Nephron progenitor cell (in vitro differentiated cells): ENCODE results near the gene RCOR1.

Source experiments
- DNase-seq: peaks from one replicate; pipeline ENCODE4 v3.0.0; 2021
- H3K27ac Mint-ChIP-seq: 2 replicates; pipeline ENCODE4 v1.8.0; 2021; ENCODE audit warnings: mild to moderate bottlenecking, moderate library complexity, mixed read lengths
- H3K27me3 Mint-ChIP-seq: 2 replicates; pipeline ENCODE4 v1.8.0; 2021; ENCODE audit warnings: mild to moderate bottlenecking, low read depth, mixed read lengths; ENCODE audit not compliant: poor library complexity
- H3K36me3 Mint-ChIP-seq: 2 replicates; pipeline ENCODE4 v1.8.0; 2021; ENCODE audit warnings: low read depth, mixed read lengths
- H3K4me1 Mint-ChIP-seq: 2 replicates; pipeline ENCODE4 v1.8.0; 2021; ENCODE audit warnings: mixed read lengths
- H3K4me3 Mint-ChIP-seq: 2 replicates; pipeline ENCODE4 v1.8.0; 2021; ENCODE audit warnings: mild to moderate bottlenecking, moderate library complexity, mixed read lengths
- H3K9me3 Mint-ChIP-seq: 2 replicates; pipeline ENCODE4 v1.8.0; 2021; ENCODE audit warnings: mild to moderate bottlenecking, moderate library complexity, mixed read lengths
- TF ChIP-seq, protein P1 (sequence below): fragments of 200-600 bp; sonication (generic); IDR thresholded peaks from 2 replicates; pipeline ENCODE4 v1.5.0; 2021; ENCODE audit warnings: antibody characterized with exemption

Gene RCOR1

GRCh38 chr14:102620413-102620812 lies 28.0 kb downstream of the RCOR1 start:
- no peak overlapping the region for H3K27ac Mint-ChIP-seq
- no peaks in the 10 kb centered on the region for H3K27me3 Mint-ChIP-seq
- no peaks in the 10 kb centered on the region for H3K9me3 Mint-ChIP-seq
- H3K36me3 Mint-ChIP-seq: peaks cover 34% of the 10 kb centered on the region
- TF ChIP-seq, protein P1, sequence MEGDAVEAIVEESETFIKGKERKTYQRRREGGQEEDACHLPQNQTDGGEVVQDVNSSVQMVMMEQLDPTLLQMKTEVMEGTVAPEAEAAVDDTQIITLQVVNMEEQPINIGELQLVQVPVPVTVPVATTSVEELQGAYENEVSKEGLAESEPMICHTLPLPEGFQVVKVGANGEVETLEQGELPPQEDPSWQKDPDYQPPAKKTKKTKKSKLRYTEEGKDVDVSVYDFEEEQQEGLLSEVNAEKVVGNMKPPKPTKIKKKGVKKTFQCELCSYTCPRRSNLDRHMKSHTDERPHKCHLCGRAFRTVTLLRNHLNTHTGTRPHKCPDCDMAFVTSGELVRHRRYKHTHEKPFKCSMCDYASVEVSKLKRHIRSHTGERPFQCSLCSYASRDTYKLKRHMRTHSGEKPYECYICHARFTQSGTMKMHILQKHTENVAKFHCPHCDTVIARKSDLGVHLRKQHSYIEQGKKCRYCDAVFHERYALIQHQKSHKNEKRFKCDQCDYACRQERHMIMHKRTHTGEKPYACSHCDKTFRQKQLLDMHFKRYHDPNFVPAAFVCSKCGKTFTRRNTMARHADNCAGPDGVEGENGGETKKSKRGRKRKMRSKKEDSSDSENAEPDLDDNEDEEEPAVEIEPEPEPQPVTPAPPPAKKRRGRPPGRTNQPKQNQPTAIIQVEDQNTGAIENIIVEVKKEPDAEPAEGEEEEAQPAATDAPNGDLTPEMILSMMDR: no peak
- H3K4me1 Mint-ChIP-seq: peaks cover 22% of the 10 kb centered on the region
- no peak overlapping the region for H3K4me3 Mint-ChIP-seq
- no peak for DNase-seq

DNA sequence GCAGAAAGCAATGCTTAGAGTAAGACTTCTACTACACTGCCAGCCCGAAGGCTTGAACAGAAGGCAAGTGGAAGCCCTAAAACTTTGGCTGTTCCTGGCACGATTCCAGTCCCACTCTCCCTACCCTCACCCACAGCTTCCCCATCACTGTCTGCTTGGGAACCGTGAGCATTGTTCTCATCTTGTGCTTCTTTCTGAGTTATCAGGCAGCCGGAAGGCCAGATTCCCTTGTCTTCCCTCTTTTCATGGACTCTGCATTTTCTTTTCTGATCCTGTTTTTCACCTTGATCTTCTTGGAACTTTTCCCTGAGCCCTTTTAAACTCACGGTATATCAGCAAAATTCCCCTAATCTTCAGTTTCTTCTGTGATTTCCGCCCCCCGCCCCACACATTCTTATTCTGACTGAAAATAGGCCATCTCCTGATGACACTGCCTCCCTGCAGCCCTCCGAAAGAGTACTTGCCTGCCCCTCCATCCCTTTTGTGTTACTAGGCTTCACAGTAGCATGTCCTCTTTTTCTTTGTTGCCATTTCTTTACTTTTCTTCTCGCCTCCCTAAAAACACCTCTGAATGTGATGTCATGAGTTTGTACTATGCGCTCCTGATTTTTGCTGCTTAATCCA lies 29.9 kb downstream of the RCOR1 start:
- Mint-ChIP-seq H3K27me3 (no peaks in the 10 kb centered on the region), H3K9me3 (no peaks in the 10 kb centered on the region), H3K4me1 (peaks cover 38% of the 10 kb centered on the region), H3K4me3 (no peak overlapping the region), H3K36me3 (peaks cover 22% of the 10 kb centered on the region), H3K27ac (peak overlapping the region; percentile 82)
- TF ChIP-seq, protein P1: no peak
- DNase-seq: no peak

- no peak overlapping the region for H3K27ac Mint-ChIP-seq
- H3K4me3 Mint-ChIP-seq: no peak overlapping the region
- H3K9me3 Mint-ChIP-seq: peaks cover 3% of the 10 kb centered on the region
- no peaks in the 10 kb centered on the region for H3K27me3 Mint-ChIP-seq
- no peak for DNase-seq
- peaks cover 27% of the 10 kb centered on the region for H3K36me3 Mint-ChIP-seq
- peaks cover 47% of the 10 kb centered on the region for H3K4me1 Mint-ChIP-seq
- TF ChIP-seq, protein P1: no peak
Observed at GRCh38 chr14:102624666-102625065, 32.2 kb downstream of the RCOR1 start.

DNA sequence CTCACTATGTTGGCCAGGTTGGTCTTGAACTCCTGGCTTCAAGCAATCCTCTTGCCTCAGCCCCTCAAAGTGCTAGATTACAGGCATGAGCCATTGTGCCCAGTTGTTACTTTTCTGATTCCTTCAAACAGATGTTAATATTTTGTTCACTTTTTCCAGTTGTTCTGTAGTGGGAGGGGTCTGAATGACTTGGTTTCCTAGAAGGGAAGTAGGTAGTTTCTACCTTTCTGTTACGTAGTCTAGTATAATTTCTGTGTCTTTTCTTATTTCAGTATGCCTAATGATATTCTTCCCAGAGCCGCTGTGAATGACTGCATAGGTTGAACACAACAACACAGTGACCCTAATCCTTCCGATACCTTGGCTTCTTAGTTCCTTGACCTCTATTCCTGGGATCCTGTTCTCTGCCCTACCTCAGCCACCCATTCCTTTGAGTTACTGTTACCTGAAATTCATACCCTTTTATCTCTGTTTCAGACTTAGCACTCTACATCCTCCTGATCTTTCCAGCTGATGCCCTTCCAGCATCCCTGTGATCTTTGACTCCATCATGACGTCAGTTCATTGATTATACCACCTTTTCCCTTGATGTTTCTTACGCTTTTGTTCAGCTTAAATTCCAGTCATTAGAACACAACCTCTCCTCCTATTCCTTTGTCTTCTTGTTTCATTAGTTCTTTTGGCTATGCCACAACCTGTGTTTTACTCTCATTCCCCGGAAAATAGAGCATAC lies 33.3 kb downstream of the RCOR1 start:
- Mint-ChIP-seq H3K27ac (peak overlapping the region; percentile 47), H3K27me3 (no peaks in the 10 kb centered on the region), H3K4me3 (no peak overlapping the region), H3K36me3 (peaks cover 19% of the 10 kb centered on the region), H3K9me3 (peaks cover 3% of the 10 kb centered on the region), H3K4me1 (peaks cover 55% of the 10 kb centered on the region)
- DNase-seq: no peak
- TF ChIP-seq, protein P1: no peak

- no peak for DNase-seq
- TF ChIP-seq, protein P1: no peak
- H3K4me3 Mint-ChIP-seq: no peak overlapping the region
- peak overlapping the region; percentile 74 for H3K27ac Mint-ChIP-seq
- peaks cover 3% of the 10 kb centered on the region for H3K9me3 Mint-ChIP-seq
- H3K36me3 Mint-ChIP-seq: peaks cover 17% of the 10 kb centered on the region
- no peaks in the 10 kb centered on the region for H3K27me3 Mint-ChIP-seq
- peaks cover 57% of the 10 kb centered on the region for H3K4me1 Mint-ChIP-seq
Observed at GRCh38 chr14:102626530-102626929, 34.1 kb downstream of the RCOR1 start.
